Inflammatory macrophage treated with lipopolysaccharide for 4 hours (primary cell): Measurements from ENCODE around the gene C9orf50.

Source experiments
- DNase-seq: peaks from one replicate; pipeline ENCODE4 v3.0.0-alpha.2; 2020

C9orf50 gene

DNA sequence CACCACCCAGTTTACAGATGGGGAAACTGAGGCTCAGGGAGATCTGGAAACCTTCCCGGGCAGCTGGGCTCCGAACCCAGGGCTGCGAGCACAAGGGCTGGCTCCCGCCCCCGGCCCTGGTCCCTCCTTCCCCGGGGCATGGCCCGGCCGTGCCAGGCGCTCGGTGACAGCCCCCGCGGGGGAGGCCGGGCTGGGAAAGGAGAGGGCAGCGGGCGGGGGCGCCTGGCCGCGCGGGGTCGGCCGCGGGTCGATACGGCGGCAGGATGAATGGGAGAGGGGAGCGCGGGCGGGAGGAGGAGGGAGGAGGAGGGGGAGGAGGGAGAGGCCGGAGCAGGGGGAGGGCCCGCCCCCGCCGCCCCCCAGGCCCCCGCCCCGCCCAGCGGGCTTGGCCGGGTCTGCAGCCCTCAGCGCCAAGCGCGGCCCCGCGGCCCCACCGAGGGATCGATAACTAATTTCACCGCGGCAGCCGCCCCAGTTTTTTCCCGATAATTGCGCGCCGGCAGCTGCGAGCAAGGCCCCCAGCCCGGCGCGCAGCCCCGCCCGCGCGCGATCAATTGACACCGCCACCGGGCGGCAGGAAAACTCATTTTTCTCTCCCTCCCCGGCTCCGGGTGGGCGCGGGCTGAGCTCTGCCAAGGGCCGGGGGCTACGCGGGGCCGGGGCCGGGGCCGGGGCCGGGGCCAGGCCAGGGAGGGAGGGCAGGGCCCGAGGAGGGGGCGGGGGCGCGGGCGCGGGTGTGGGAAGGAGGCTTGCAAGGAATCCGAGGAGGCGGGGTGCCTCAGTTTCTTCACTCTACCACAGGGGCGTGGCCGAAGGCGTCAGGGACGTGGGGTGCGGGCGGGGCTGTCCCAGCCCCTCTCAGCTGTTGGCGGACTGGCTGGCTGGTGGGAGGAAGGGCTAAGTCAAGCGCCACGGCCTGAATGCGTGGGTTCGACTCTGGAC is 52.1 kb downstream of the C9orf50 start:
- no peak for DNase-seq

DNA sequence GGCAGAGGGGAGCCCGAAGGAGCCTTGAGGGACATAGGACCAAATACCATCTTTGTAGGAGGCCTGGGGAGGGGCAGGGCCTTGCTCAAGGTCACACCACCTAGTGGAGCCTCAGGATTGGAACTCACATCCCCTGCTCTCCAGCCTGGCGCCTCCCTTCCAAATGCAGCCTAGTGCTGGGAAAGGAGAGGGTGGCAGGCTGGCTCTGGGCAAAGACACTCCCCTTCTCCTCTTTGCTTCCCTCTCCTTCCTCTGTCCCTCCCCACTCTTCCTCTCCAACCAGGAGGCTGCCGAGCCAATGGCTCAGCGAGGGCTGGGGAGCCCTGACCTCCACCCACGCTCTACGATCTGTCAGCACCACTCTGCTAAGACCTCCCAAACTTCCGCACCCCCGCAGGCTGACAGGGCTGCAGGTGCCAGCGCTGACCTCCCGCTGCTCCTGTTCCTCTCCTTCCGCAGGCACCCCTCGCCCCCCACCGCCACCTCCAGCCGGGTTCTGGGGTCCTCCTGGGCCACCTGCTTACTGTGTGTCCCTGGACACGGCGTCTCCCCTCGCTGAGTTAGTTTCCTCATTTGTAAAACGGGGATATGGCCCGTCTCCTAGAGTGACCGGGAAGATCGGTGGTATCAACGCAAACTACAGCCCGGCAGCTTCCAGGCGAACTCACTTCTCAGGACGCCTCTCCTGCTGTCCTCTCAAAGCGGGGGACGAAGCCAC is 52.9 kb downstream of the C9orf50 start:
- no peak for DNase-seq

DNA sequence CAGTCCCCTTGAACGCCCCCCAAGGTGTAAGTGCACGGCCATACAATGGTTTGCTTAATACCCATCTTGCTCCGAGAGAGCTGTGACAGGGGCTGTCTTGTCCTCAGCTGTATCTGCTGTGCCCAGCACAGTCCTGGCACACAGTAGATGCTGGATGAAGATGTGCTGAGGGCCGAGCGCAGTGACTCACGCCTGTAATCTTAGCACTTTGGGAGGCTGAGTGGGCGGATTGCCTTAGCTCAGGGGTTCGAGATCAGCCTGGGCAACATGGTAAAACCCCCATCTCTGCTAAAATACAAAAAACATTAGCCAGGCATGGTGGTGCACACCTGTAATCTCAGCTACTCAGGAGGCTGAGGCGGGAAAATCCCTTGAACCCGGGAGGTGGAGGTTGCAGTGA is 53.6 kb downstream of the C9orf50 start:
- DNase-seq, result no peak

DNA sequence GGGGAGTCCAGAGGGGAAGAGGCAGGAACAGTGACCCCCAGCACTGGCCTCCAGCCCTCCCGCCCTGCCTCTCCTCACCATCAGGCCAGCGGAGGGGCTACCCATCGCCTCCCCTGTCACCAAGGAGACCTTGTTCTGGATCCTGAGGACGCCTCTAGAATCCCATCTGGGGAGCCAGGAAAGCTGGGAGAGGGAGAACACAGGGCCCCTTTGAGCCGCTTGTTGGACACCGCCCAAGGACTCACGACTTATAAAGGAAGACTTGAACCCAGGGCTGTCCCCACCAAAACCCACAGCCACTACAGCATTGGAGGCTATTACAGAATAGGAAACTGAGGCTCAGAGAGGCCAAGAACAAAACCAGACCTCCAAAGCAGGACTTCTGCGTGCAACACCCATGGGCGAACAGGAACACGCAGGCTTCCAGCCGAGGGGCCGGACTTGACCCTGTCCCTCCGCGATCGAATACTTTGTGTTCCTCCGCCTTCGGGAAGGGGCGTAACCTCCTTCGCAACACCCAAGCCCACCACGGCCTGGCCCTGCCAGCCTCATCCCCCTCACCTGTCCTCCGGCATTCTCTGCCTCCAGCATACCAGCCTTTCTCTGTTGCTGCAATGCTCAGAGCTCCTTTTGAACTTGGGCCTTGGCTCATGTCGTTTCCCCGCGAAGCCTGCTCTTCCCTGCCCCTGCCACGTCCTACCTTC is 54.2 kb downstream of the C9orf50 start:
- DNase-seq, result no peak

DNA sequence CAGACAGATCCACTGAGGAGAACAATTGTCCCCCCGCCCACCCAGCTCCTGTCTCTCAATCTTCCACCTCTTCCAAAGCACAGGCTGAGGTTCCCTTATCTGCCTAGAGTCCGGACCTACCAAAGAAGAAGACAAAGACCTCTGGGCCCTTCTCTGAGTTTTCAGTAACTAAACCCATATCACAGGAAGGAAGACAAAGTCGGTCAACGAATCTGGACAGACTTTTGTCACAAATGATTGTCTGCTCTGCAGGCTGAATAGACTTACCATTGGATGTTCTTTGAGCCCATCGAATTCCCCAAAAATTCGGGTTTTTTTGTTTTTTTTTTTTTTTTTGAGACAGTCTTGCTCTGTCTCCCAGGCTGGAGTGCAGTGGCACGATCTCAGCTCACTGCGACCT is 58.0 kb downstream of the C9orf50 start:
- DNase-seq, result no peak

DNA sequence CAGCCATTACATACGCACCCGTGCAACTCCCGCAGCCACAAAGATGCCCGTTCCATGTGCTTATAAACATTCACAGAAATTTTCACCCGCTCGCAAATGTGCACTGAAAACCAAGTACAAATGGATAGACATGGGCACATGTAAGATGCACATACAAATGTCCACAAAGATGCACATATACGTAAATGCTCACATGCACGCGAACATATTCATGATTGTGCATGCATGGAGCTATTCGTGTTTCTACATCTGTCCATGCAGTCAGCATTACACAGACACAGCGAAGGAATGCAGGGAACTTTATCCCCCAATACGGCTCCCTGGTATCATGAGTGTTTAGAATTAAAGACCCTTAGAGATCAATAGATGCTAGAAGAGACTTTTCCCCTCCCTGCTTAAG is 58.4 kb downstream of the C9orf50 start:
- no peak for DNase-seq
